Ishikawa (cell line): ENCODE measurements around the gene ARMH2.

ENCODE experiments used
- CEBPB ChIP-seq: IDR thresholded peaks from 2 replicates; pipeline ENCODE4 v1.6.1; 2012
- CREB1 ChIP-seq: IDR thresholded peaks from 2 replicates; pipeline ENCODE4 v1.6.1; 2012; ENCODE audit warnings: low read depth
- EGR1 ChIP-seq: IDR thresholded peaks from 2 replicates; pipeline ENCODE4 v1.6.1; 2012
- EP300 ChIP-seq: IDR thresholded peaks from 2 replicates; pipeline ENCODE4 v1.6.1; 2012; ENCODE audit warnings: borderline replicate concordance
- FOXM1 ChIP-seq: IDR thresholded peaks from 2 replicates; pipeline ENCODE4 v1.6.1; 2012; ENCODE audit warnings: low read depth, borderline replicate concordance
- MAX ChIP-seq: IDR thresholded peaks from 2 replicates; pipeline ENCODE4 v1.6.1; 2012
- NFIC ChIP-seq: IDR thresholded peaks from 2 replicates; pipeline ENCODE4 v1.6.1; 2012
- RAD21 ChIP-seq: IDR thresholded peaks from 2 replicates; pipeline ENCODE4 v1.6.1; 2012; ENCODE audit warnings: low read depth
- REST ChIP-seq: IDR thresholded peaks from 2 replicates; pipeline ENCODE4 v1.6.1; 2012; ENCODE audit warnings: low read depth, mild to moderate bottlenecking
- TAF1 ChIP-seq: IDR thresholded peaks from 2 replicates; pipeline ENCODE4 v1.6.1; 2012; ENCODE audit warnings: low read depth, mild to moderate bottlenecking
- TCF12 ChIP-seq: IDR thresholded peaks from 2 replicates; pipeline ENCODE4 v1.6.1; 2012; ENCODE audit warnings: low read depth
- TEAD4 ChIP-seq: IDR thresholded peaks from 2 replicates; pipeline ENCODE4 v1.6.1; 2012
- USF1 ChIP-seq: IDR thresholded peaks from 2 replicates; pipeline ENCODE4 v1.6.1; 2012
- YY1 ChIP-seq: IDR thresholded peaks from 2 replicates; pipeline ENCODE4 v1.6.1; 2012; ENCODE audit warnings: low read depth
- ZBTB7A ChIP-seq: IDR thresholded peaks from 2 replicates; pipeline ENCODE4 v1.6.1; 2012; ENCODE audit warnings: low read depth

ARMH2 gene

GRCh38 chr6:24844061-24844460, 45.3 kb upstream of the ARMH2 start:
- no peak for TF ChIP-seq RAD21
- TF ChIP-seq TAF1, result no peak
- TF ChIP-seq MAX, result no peak
- TF ChIP-seq USF1, result no peak
- TF ChIP-seq NFIC, result no peak
- no peak for TF ChIP-seq YY1
- TF ChIP-seq CEBPB, result no peak
- TF ChIP-seq TCF12, result no peak
- TF ChIP-seq TEAD4, result no peak
- no peak for TF ChIP-seq EP300
- no peak for TF ChIP-seq FOXM1
- no peak for TF ChIP-seq CREB1
- no peak for TF ChIP-seq ZBTB7A
- TF ChIP-seq EGR1, result no peak
- TF ChIP-seq REST, result no peak

DNA sequence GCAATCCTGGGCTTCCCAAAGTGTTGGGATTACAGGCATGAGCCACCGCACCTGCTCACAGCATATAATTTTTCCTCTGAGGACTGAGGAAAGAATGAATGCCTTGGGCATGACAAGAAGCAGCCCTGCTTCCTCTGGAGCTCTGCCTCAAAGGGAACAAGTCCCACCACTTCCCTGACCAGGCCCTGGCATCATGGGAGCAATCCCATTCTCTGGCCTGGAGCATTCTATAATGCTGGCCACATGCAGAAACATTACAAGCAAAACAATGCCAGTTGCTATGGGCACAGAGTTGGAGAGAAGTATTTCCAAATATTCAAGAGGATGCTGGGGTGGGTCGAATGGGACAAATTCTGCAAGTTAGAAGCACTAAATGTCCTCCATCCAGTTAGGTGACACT, 41.5 kb upstream of the ARMH2 start:
- no peak for TF ChIP-seq FOXM1
- TF ChIP-seq USF1, result no peak
- no peak for TF ChIP-seq EP300
- no peak for TF ChIP-seq YY1

GRCh38 chr6:24838994-24839393, 40.3 kb upstream of the ARMH2 start:
- TF ChIP-seq TAF1 (no peak), EP300 (no peak), CREB1 (no peak), USF1 (no peak), FOXM1 (no peak), REST (no peak), YY1 (no peak), MAX (no peak), ZBTB7A (no peak), TCF12 (no peak), TEAD4 (no peak), NFIC (no peak), EGR1 (no peak), RAD21 (no peak), CEBPB (no peak)

DNA sequence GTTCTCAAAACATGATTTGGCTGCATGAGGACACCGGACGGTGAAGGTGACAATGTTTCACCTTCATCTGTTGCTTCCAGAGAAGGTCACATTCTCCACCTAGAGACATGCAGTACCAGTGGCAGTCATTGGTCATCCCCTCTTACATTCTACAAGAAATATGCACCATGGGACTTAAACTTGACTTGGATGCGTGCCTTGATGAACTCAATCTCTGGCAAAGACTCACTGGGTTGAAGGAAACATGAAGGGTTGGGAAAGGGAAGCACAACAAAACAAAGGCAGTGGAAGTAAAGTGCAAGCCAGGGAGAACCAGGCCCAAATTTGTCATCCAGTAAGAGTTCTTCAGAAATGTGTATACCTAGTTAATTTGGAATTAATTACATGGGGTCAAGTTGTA, 39.4 kb upstream of the ARMH2 start:
- TF ChIP-seq CEBPB, result no peak
- no peak for TF ChIP-seq CREB1
- TF ChIP-seq RAD21, result no peak
- no peak for TF ChIP-seq TEAD4
- no peak for TF ChIP-seq EP300
- no peak for TF ChIP-seq YY1
- TF ChIP-seq REST, result no peak
- no peak for TF ChIP-seq MAX
- TF ChIP-seq TAF1, result no peak
- no peak for TF ChIP-seq USF1
- no peak for TF ChIP-seq NFIC
- TF ChIP-seq TCF12, result no peak
- no peak for TF ChIP-seq EGR1
